22Rv1 (cell line): ENCODE results near the gene RANBP1.

Experiments used
- ZFX ChIP-seq: fragments of 450-650 bp; IDR thresholded peaks from 2 replicates; pipeline ENCODE4 v1.6.1; 2017; ENCODE audit warnings: antibody characterized with exemption, borderline replicate concordance
- TF ChIP-seq, protein P1 (sequence below): fragments of 450-650 bp; IDR thresholded peaks from 2 replicates; pipeline ENCODE4 v1.5.1; 2017; ENCODE audit warnings: mild to moderate bottlenecking

- TF ChIP-seq, protein P1, sequence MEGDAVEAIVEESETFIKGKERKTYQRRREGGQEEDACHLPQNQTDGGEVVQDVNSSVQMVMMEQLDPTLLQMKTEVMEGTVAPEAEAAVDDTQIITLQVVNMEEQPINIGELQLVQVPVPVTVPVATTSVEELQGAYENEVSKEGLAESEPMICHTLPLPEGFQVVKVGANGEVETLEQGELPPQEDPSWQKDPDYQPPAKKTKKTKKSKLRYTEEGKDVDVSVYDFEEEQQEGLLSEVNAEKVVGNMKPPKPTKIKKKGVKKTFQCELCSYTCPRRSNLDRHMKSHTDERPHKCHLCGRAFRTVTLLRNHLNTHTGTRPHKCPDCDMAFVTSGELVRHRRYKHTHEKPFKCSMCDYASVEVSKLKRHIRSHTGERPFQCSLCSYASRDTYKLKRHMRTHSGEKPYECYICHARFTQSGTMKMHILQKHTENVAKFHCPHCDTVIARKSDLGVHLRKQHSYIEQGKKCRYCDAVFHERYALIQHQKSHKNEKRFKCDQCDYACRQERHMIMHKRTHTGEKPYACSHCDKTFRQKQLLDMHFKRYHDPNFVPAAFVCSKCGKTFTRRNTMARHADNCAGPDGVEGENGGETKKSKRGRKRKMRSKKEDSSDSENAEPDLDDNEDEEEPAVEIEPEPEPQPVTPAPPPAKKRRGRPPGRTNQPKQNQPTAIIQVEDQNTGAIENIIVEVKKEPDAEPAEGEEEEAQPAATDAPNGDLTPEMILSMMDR: no peak
- TF ChIP-seq ZFX: no peak
Measured at GRCh38 chr22:20175597-20175900, 59.6 kb downstream of the RANBP1 start.
